PC-3 (cell line): ENCODE data around the gene SLC39A1. TPM values are rescaled to one million over a fixed set of nuclear protein-coding genes. Genes with fewer than 3 reads are reported as not detected.

Experiments used
- ATAC-seq: fragments of 200-7000 bp; cut with Tn5 transposase; 2 replicates; pipeline ENCODE4 v1.9.1; 2020; ENCODE audit warnings: mild to moderate bottlenecking, moderate library complexity
- BruUV-seq: library from RNA; stranded (reverse); fragments of 400-500 nt; replicated peaks from 2 replicates; lab custom pipeline; 2021; lab: Mats Ljungman, UMichigan
- CTCF ChIA-PET: fragments of 300-600 bp; sonication (Branson Sonifier 250); formaldehyde crosslinking; loops from one replicate; lab custom pipeline; 2022; ENCODE audit warnings: antibody characterized with exemption; lab: Charles Lee
- POLR2A ChIA-PET: fragments of 300-600 bp; sonication (Branson Sonifier 250); formaldehyde crosslinking; loops from one replicate; lab custom pipeline; 2022; ENCODE audit warnings: antibody characterized with exemption; ENCODE audit not compliant: unreplicated experiment; lab: Charles Lee
- DNase-seq: peaks from one replicate; pipeline ENCODE4 v3.0.0-alpha.2; 2015
- H2AFZ ChIP-seq: fragments of 300-600 bp; sonication (generic); 2 replicates; pipeline ENCODE4 v1.6.0; 2016; ENCODE audit warnings: antibody characterized with exemption, low read length
- H3F3A ChIP-seq: fragments of 300-600 bp; sonication (generic); one replicate; pipeline ENCODE4 v1.6.0; 2017; ENCODE audit warnings: antibody characterized with exemption, low read length, control low read depth, mild to moderate bottlenecking; ENCODE audit not compliant: unreplicated experiment
- H3K27ac ChIP-seq: fragments of 300-600 bp; sonication (generic); 2 replicates; pipeline ENCODE4 v1.5.1; 2016; ENCODE audit warnings: mild to moderate bottlenecking, low read length
- H3K27me3 ChIP-seq: fragments of 300-600 bp; sonication (generic); 2 replicates; pipeline ENCODE4 v1.6.1; 2016; ENCODE audit warnings: low read length, mixed read lengths
- H3K36me3 ChIP-seq: fragments of 300-600 bp; sonication (generic); 2 replicates; pipeline ENCODE4 v1.6.1; 2016; ENCODE audit warnings: low read depth, mixed run types, low read length, mixed read lengths
- H3K4me1 ChIP-seq: fragments of 300-600 bp; sonication (generic); 2 replicates; pipeline ENCODE4 v1.5.1; 2016; ENCODE audit warnings: low read length; ENCODE audit not compliant: insufficient read depth
- H3K4me2 ChIP-seq: fragments of 300-600 bp; sonication (generic); 2 replicates; pipeline ENCODE4 v1.6.0; 2016; ENCODE audit warnings: low read length
- H3K4me3 ChIP-seq: fragments of 300-600 bp; sonication (generic); 2 replicates; pipeline ENCODE4 v1.5.1; 2016; ENCODE audit warnings: mild to moderate bottlenecking, low read length, mixed read lengths
- H3K79me2 ChIP-seq: fragments of 300-600 bp; sonication (generic); 2 replicates; pipeline ENCODE4 v1.6.1; 2017; ENCODE audit warnings: low read length, mixed read lengths
- H3K9ac ChIP-seq: fragments of 300-600 bp; sonication (generic); 2 replicates; pipeline ENCODE4 v1.6.0; 2016; ENCODE audit warnings: mild to moderate bottlenecking, low read length
- H3K9me2 ChIP-seq: fragments of 300-600 bp; sonication (generic); replicated peaks from 2 replicates; pipeline ENCODE4 v1.6.1; 2016; ENCODE audit warnings: mixed run types, low read length, mixed read lengths
- H3K9me3 ChIP-seq: fragments of 300-600 bp; sonication (generic); 2 replicates; pipeline ENCODE4 v1.6.1; 2016; ENCODE audit warnings: low read length, mixed read lengths
- H4K20me1 ChIP-seq: fragments of 300-600 bp; sonication (generic); 2 replicates; pipeline ENCODE4 v1.6.1; 2016; ENCODE audit warnings: low read length, mixed read lengths
- CTCF ChIP-seq: fragments of 300-600 bp; sonication (generic); conservative IDR thresholded peaks from 2 replicates; pipeline ENCODE4 v1.5.1; 2017; ENCODE audit warnings: antibody characterized with exemption, low read depth, mild to moderate bottlenecking, low read length
- EZH2 ChIP-seq: fragments of 300-600 bp; sonication (generic); IDR thresholded peaks from one replicate; pipeline ENCODE4 v1.6.1; 2017; ENCODE audit warnings: antibody characterized with exemption, mild to moderate bottlenecking, low read length; ENCODE audit not compliant: unreplicated experiment
- EZH2phosphoT487 ChIP-seq: fragments of 300-600 bp; sonication (generic); IDR thresholded peaks from 2 replicates; pipeline ENCODE4 v1.6.1; 2018; ENCODE audit warnings: mild to moderate bottlenecking, antibody characterized with exemption, low read length, borderline replicate concordance
- intact Hi-C: fragments of 100-400 bp; cut with micrococcal nuclease; formaldehyde crosslinking; loops from 2 replicates; pipeline ENCODE4 v1.9.0; 2023
- total RNA-seq: library from RNA; depleted of rRNA; stranded (reverse); fragments of >200 nt; gene quantifications from 2 replicates; pipeline ENCODE4 v1.2.3, GENCODE V29; 2014

SLC39A1 gene
- total RNA-seq, 1 experiment from 2014 or later, result 201 TPM

GRCh38 chr1:153985941-153986761 is 22.8 kb upstream of the SLC39A1 start, which contains the start of gene RAB13:
RAB13 (minus strand) TSS chr1:153986339; CDS start chr1:153986236, 103 bp downstream.
- DNase-seq, result peak; percentile 90
- Histone ChIP-seq H3K9ac (peak within 1 kb of the TSS; percentile 78), H3K36me3 (peaks cover 2% of the 10 kb centered on the region), H3K27me3 (no peaks in the 10 kb centered on the region), H3K27ac (0 out of 2 replicates have a peak within 1 kb of the TSS, but pooled peaks have one; percentile 16), H3F3A (peaks cover 4% of the 10 kb centered on the region), H3K4me3 (peak within 1 kb of the TSS; percentile 74), H3K9me2 (no peaks in the 10 kb centered on the region), H3K79me2 (peaks cover 21% of the 10 kb centered on the region), H4K20me1 (peaks cover 2% of the 10 kb centered on the region), H3K9me3 (no peaks in the 10 kb centered on the region), H3K4me2 (peak within 1 kb of the TSS; percentile 98), H3K4me1 (peaks cover 19% of the 10 kb centered on the region), H2AFZ (peak within 1 kb of the TSS; percentile 98)
- peak; percentile 83 for ATAC-seq
- CTCF ChIA-PET, result interaction anchor here (1.0 to 1.9 kb wide), 6 partner anchors 8 to 63 kb away, joined by 3 to 19 read pairs (median 6); partner anchors contain the start of genes CREB3L4, DENND4B, JTB and SLC39A1
- BruUV-seq, result no TSS peak
- intact Hi-C loops, result loop anchor here (1.0 to 2.0 kb wide), 7 partner anchors 9 to 309 kb away; partner anchors contain the start of genes CREB3L4, GATAD2B, JTB and SLC39A1
- POLR2A ChIA-PET, result interaction anchor here (0.6 kb wide), 1 partner anchor 63 kb away, joined by 3 read pairs; no protein-coding TSS in a partner anchor
- TF ChIP-seq EZH2 (no peak), EZH2phosphoT487 (no peak), CTCF (no peak)

- no peaks in the 10 kb centered on the region for H3K36me3 ChIP-seq
- peaks cover 4% of the 10 kb centered on the region for H3F3A ChIP-seq
- TF ChIP-seq EZH2, result no peak
- no peak for TF ChIP-seq CTCF
- TF ChIP-seq EZH2phosphoT487, result no peak
- H3K4me3 ChIP-seq, result peak overlapping the region; percentile 74
- H3K79me2 ChIP-seq, result peaks cover 15% of the 10 kb centered on the region
- ChIA-PET CTCF (interaction anchor here (1.8 kb wide), 1 partner anchor 22 kb away, joined by 4 read pairs; the partner anchor contains the start of gene SLC39A1), POLR2A (no interaction called here)
- no peak for ATAC-seq
- peak overlapping the region; percentile 71 for H2AFZ ChIP-seq
- H3K9me3 ChIP-seq, result no peaks in the 10 kb centered on the region
- H3K27ac ChIP-seq, result no peak overlapping the region
- H4K20me1 ChIP-seq, result no peaks in the 10 kb centered on the region
- intact Hi-C loops, result no loop called here
- no TSS peak for BruUV-seq
- no peaks in the 10 kb centered on the region for H3K9me2 ChIP-seq
- no peak for DNase-seq
- peaks cover 19% of the 10 kb centered on the region for H3K4me1 ChIP-seq
- peak overlapping the region; percentile 93 for H3K4me2 ChIP-seq
- H3K27me3 ChIP-seq, result no peaks in the 10 kb centered on the region
- peak overlapping the region; percentile 78 for H3K9ac ChIP-seq
Measured at GRCh38 chr1:153985341-153985912, 22.1 kb upstream of the SLC39A1 start.
